HG03064 (cell line): Measurements from ENCODE around the gene IRF2BP2.
"Not testable (repeated sequence)": the region's sequence is repeated elsewhere in the genome, so short reads cannot be mapped to it uniquely, and the experiment has no call there.

ENCODE experiments used
- ATAC-seq: cut with Tn5 transposase; IDR thresholded peaks from one replicate; pipeline ENCODE4 v1.9.1; 2021; ENCODE audit warnings: low read depth; ENCODE audit not compliant: unreplicated experiment

Gene IRF2BP2

DNA sequence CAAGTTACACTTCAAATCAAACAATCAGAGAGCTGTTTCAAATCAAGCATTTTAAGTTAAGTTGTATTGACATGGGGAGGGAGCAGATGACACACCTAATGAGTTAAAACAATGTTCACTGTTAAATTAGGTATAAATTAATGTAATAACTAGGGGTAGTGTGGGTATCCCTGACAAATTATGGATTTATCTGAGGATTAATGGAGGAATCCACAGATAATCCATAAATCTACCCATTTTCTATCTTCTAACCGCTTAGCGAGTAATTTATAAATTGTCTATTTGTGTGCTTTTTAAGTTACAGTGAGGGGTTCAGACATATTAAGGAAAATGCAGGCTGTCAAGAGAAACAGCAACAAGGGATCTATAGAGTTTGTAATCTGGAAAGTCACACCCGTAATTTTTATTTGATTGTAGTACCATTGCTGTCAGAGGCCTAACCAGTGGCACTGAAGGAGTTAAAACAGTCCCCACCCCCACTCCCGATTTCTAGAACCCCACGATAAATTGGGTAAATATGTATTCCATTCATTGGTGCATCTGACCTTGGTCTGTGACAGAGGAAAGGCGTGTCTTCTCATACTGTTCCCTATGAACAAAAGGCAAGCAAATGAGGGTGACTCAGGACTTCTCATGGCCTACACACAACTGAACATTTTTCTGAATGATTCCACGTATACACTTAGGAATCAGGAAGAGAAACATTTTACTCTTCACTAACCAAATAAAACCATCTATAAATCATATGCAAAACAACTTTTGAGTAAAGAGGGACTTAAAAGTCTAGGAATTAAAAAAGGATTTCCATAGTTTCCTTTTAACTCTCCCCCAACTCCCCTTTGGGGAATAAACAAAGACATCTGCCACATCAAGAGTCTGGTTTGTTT, 7.4 kb downstream of the IRF2BP2 start:
- no peak for ATAC-seq

- ATAC-seq = no peak
These were observed 8.5 kb downstream of the IRF2BP2 start for GRCh38 chr1:234601301-234602017.

- no peak for ATAC-seq
These were observed 9.3 kb downstream of the IRF2BP2 start for GRCh38 chr1:234600418-234601281.

DNA sequence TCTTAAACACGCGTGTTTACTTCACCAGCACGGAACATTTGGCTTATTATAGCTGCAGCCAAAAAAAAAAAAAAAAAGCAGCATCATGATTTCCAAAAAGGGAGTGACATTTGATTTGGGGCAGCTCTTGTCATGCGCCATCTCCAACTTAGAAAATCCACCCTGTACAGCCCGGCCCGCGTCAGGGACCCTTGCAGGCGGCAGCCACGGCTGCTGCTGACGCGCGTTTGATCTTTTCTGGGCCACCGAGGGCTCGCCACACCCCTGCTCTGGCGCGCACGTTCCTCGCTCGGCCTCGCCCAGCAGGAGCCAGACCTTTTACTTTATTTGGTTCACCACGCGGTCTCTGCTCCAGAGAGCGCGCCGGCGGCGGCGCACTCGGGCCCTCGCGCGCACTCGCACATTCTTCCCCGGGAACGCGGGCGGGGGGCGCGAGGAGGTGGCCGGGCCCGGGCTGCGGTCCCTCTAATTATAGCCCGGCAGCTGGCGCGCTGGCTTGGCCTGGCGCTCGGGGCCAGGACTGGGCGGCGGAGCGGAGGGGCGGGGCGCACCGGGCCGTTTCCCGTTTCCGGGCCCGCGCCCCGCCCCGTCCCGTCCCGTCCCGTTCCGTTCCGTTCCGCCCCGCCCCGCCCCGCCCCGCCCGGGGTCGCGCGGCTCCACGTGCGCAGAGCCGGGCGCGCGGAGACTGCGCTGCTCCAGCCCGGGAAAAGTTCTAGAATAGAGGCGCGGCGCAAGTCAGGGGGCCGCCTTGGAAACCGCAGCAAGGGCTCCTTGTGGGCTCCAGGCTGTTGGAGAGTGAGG, 10.2 kb downstream of the IRF2BP2 start:
- peak; percentile 59 for ATAC-seq

GRCh38 chr1:234598974-234599616, 10.9 kb downstream of the IRF2BP2 start:
- ATAC-seq = no peak

DNA sequence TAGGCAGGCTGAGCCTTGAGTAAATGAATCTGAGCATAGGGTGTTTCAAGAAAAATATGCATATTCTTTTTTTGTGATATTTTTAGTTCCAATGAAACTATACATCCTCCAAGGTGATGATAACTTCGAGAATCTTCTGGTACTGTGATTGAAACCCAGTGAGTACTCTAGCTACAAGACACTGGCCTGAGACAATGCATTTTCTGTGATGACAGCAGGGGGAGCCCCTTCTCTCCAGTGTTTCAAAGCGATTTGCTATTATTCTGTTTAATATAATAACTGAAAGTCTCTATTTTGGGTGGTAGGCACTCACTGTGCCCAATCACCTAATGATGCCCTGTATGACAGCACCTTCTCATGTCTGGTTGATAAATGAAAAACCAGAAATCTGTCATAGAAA, 12.1 kb downstream of the IRF2BP2 start:
- no peak for ATAC-seq

GRCh38 chr1:234595899-234596298, 14.1 kb downstream of the IRF2BP2 start:
- ATAC-seq = no peak

DNA sequence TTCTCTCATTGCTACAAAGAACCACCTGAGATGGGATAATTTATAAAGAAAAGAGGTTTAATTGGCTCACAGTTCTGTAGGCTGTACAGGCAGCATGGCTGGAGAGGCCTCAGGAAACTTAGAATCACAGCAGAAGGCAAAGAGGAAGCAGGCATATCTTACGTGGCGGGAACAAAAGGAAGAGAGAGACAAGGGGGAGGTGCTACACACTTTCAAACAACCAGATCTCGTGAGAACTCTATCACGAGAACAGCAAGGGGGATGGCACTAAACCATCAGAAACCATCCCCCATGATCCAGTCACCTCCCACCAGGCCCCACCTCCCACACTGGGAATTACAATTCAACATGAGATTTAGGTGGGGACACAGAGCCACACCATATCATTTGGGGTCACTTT, 15.4 kb downstream of the IRF2BP2 start:
- ATAC-seq = not testable (repeated sequence)

DNA sequence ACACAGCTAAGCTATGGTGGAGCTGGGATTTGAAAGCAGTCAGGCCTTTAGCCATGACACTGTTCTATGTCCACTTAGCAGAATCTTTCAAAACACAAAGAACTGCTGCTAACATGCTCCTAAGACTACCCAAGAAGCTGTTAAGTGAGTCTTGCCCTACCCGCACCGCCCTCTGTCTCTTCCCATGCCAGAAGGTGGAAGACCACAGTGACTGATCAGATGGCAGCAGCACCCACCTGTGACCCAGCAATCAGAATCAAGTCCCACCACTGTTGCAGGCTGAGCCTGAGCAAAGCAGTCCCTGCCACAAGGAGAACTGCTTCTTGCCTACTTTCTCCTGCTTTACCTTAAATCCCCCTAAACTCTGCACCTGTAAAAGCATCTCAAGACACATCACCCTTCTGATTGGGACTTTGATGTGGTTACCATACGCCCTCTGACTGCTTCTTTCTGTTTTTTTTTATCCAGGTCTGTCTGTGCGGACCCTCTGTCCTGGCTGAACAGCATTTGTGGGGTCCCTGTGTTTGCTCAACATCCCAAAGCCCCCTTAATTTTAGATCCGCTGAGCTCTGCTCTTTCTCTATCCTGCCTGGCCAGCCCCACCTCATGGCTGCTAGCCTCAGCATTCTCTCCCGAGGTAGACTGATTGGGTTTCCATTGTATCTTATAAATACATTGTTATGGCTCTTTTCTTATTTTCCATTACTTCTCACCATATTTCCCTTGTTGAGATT, 16.0 kb downstream of the IRF2BP2 start:
- no peak for ATAC-seq

DNA sequence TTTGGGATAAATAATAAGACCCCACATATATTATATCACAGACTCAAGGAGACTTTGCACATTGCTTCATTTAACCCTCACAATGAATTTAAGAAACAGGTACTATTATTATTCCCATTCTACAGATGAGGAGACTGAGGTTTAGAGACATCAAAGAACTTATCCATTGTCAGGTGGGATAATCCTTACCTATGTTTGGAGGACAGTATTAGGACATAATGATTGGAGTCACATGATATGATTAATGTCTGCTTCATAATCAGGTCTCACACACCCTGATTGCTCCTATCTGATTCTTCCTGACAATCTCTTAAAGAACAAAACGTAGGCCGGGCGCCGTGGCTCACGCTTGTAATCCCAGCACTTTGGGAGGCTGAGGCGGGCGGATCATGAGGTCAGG, 16.9 kb downstream of the IRF2BP2 start:
- ATAC-seq = no peak

GRCh38 chr1:234592240-234592639, 17.7 kb downstream of the IRF2BP2 start:
- ATAC-seq = no peak

GRCh38 chr1:234591131-234591530, 18.8 kb downstream of the IRF2BP2 start:
- no peak for ATAC-seq

DNA sequence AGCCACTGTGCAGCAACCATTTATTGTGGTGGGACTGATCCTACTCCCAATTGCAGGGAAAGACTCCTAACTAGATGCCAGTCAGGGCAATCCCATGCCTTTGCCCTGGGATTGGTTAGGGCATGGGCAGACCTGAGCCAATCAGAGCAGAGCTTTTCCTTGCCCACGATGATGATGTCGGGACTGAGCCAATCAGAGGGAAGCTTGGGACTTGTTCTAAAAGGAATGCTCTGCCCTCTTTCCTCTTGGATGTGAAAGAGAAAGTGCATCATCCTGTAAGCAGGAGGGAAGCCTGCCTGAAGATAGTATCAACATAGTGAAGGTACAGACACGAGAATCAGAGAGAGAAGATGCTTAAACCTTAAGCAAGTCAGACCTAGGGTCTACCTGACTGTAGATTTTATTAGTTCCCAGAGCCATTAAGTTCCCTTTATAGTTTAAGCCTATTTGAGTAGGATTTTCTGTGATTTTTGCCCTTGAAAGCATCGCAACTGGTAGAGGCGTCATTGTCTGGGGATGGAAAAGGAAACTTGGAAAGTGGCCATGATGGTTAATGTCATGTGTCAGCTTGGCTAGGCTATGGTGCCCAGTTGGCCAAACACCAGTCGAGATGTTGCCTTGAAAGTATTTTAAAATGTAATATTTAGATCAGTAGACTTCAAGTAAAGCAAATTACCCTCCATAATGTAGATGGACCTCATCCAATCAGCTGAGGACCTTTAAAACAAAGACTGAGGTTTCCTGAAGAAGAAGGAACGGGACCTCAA, 19.9 kb downstream of the IRF2BP2 start:
- ATAC-seq = no peak

DNA sequence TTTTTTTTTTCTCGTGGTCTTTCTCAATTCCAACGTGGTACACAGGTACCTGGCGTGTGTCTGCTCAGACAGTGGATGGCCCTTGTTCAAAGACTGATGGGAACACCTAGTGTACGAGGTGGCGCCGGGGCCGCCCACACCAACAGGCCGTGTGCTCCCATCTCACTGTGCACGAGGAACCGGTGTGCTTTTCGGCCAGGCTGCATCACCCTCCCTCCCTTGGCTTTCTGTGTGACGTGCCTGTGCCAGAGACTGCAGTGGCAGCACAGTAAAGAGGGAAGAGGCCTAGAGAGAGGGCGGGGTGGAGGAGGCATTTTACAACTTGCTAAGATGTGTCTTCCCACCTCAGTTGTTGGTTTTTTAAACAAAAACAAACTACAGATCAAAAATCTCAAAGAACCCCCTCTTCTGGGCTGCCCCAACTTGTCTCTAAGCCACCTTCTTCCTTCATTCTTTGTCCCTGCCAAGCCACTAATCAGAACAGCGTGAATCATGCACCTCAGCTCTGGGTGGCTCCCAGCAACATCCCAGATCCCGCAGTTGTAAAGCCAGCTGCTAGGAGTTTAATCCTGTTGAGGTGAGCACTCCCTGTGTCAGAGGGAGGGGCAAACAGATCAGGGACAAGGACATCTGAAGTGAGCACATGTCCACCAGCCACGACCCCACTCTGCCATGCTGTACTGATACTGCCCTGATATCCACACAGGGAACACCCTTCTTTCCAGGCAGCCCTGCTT, 20.7 kb downstream of the IRF2BP2 start:
- no peak for ATAC-seq

- no peak for ATAC-seq
These were observed 21.6 kb downstream of the IRF2BP2 start for GRCh38 chr1:234588386-234588785.

DNA sequence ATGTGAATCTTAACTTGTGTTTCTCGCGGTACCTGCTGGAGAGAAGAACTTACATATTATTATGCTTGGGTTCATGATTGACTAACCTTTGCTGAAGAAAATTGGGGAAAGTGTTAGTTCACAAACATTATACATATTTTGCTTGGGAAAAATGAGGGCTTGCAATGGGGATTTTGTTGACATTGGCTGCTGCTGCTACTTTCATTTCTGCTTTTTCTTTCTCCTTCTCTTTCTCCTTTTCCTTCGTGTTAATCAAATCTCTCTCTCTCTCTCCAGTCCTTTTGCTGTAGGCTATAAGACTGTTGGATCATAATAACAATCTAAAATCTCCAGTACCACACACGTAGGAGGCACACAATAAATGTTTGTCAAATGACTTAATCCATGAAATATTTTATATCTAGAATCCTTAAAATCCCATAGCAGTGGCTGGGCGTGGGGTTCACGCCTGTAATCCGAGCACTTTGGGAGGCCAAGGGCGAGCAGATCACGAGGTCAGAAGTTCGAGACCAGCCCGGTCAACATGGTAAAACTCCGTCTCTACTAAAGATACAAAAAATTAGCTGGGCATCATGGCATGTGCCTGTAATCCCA, 23.0 kb downstream of the IRF2BP2 start:
- no peak for ATAC-seq

- no peak for ATAC-seq
These were observed 23.7 kb downstream of the IRF2BP2 start for GRCh38 chr1:234586304-234586703.
